Suprapubic skin (tissue), 4 donors: Measurements from ENCODE around the gene ESYT1.

Experiments used
- EP300 ChIP-seq: sonication (generic); formaldehyde crosslinking; IDR thresholded peaks from one replicate; pipeline ENCODE4 v1.6.1; 2017; ENCODE audit warnings: antibody characterized with exemption
- POLR2A ChIP-seq, 2 donors: fragments of 450-650 bp; IDR thresholded peaks; one replicate each; pipeline ENCODE4 v1.6.1; 2017; ENCODE audit warnings: antibody characterized with exemption in 2 of 2, mild to moderate bottlenecking in 2 of 2, moderate library complexity in 2 of 2
- POLR2AphosphoS5 ChIP-seq, 3 donors: sonication (generic); formaldehyde crosslinking; IDR thresholded peaks; one replicate each; pipeline ENCODE4 v1.6.1; 2017; ENCODE audit warnings: antibody characterized with exemption in 3 of 3
- TF ChIP-seq, protein P1 (sequence below), 2 donors: fragments of 200-600 bp in 1 of 2; fragments of 450-650 bp in 1 of 2; sonication (generic) in 1 of 2; IDR thresholded peaks; one replicate each; pipeline ENCODE4 v1.5.1; 2016 to 2019; ENCODE audit warnings: antibody characterized with exemption in 2 of 2, mild to moderate bottlenecking in 1 of 2, moderate library complexity in 1 of 2

- TF ChIP-seq, protein P1, sequence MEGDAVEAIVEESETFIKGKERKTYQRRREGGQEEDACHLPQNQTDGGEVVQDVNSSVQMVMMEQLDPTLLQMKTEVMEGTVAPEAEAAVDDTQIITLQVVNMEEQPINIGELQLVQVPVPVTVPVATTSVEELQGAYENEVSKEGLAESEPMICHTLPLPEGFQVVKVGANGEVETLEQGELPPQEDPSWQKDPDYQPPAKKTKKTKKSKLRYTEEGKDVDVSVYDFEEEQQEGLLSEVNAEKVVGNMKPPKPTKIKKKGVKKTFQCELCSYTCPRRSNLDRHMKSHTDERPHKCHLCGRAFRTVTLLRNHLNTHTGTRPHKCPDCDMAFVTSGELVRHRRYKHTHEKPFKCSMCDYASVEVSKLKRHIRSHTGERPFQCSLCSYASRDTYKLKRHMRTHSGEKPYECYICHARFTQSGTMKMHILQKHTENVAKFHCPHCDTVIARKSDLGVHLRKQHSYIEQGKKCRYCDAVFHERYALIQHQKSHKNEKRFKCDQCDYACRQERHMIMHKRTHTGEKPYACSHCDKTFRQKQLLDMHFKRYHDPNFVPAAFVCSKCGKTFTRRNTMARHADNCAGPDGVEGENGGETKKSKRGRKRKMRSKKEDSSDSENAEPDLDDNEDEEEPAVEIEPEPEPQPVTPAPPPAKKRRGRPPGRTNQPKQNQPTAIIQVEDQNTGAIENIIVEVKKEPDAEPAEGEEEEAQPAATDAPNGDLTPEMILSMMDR (IDR thresholded peaks at IDR 0.05), result peak in 1 of 2 donors; percentile 14
- no peak for TF ChIP-seq EP300
- peak in 2 of 3 donors; percentile 48 to 55 for TF ChIP-seq POLR2AphosphoS5 (IDR thresholded peaks at IDR 0.05)
- TF ChIP-seq POLR2A (IDR thresholded peaks at IDR 0.05), result peak in 1 of 2 donors; percentile 44
These were observed 48.1 kb upstream of the ESYT1 start, which contains the start of gene ERBB3 for GRCh38 chr12:56079723-56080555.
